Fibroblast of lung (primary cell): Measurements from ENCODE around the gene FTO.

Experiments
- CTCF ChIP-seq, 2 donors: IDR thresholded peaks in 1 of 2; conservative IDR thresholded peaks in 1 of 2; 1 replicate in 1 of 2; 2 replicates in 1 of 2; pipeline ENCODE4 v1.5.1; 2011 to 2012; ENCODE audit warnings: low read length in 2 of 2, control low read depth in 1 of 2, inconsistent platforms in 1 of 2, low read depth in 1 of 2, mild to moderate bottlenecking in 1 of 2
- EZH2 ChIP-seq: IDR thresholded peaks from 2 replicates; pipeline ENCODE4 v1.5.1; 2012; ENCODE audit warnings: low read length, control low read depth, mild to moderate bottlenecking; ENCODE audit errors: missing control alignments

- TF ChIP-seq CTCF (conservative IDR thresholded peaks at IDR 0.05 in 1 of 2, IDR thresholded peaks at IDR 0.05 in 1 of 2; ENCODE audit: low read depth in 1 of 2, low read length in 2 of 2) (no peak), EZH2 (no peak)
Measured at GRCh38 chr16:53914736-53915135, 210.8 kb downstream of the FTO start.
